ENCODE results near the gene SH3D19. TPM values are rescaled to one million over a fixed set of nuclear protein-coding genes. Genes with fewer than 3 reads are reported as not detected.

The SH3D19 gene
- total RNA-seq, 6 experiments from 2014 or later = 40.2 to 53.8 (median 46.9) TPM

- TF ChIP-seq CTCF (IDR thresholded peaks at IDR 0.05) (no peak), POLR2A (IDR thresholded peaks at IDR 0.05) (no peak)
- 89% methylated on average over 2 of the region's 4 CpGs for whole genome bisulfite sequencing (ENCODE audit: insufficient coverage, low coverage, low lambda C conversion rate, missing lambda C conversion rate)
- intact Hi-C loops (cut with DNase I) = no loop called here
- H3K36me3 ChIP-seq = peaks cover 0 to 1% (median 0%) of the 10 kb centered on the region in 4 donors
- no peak for DNase-seq
- no peak overlapping the region for H3K4me3 ChIP-seq
- ATAC-seq = no peak
- no peaks in the 10 kb centered on the region for H3K4me1 ChIP-seq
- H3K27me3 ChIP-seq = no peaks in the 10 kb centered on the region
- no peak overlapping the region for H3K27ac ChIP-seq
- H3K9me3 ChIP-seq = no peaks in the 10 kb centered on the region
Observed at GRCh38 chr4:151166636-151167035, 158.8 kb downstream of the SH3D19 start.

DNA sequence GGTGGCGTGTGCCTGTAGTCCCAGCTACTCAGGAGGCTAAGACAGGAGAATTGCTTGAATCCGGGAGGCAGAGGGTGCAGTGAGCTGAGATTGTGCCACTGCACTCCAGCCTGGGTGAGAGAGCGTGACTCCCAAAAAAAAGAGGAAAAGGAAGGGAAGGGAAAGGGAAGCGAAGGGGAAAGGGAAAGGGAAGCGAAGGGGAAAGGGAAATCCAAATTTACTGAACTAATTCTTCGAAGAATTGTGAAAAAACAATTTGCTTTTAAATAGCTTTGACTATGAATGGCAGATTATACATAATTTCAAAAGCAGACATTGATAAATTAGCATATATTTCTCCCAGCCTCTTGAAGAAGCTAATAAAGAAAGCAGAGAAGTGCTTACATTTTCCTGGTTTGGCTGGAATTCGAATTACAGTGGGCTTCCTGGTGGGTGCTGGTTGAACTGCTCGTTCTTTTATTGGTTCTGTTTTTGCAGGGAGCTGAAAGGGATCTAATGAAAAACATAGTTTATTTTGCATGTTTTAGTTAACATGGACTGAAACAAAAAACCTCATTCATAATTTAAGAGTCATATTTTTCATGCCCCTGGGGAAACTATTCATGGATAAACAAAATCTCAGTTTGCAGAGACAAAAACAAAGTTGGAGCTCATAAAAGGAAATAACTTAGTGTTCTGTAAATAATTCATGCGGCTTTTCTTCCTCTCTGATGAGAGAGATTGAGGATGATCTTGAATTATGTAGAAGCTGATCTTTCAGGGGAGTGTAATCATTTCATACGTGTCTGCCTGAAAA, 160.0 kb downstream of the SH3D19 start:
- no peak overlapping the region for H3K4me3 ChIP-seq
- no peak overlapping the region for H3K27ac ChIP-seq
- ATAC-seq (no peak), DNase-seq (no peak)
- no peaks in the 10 kb centered on the region for H3K27me3 ChIP-seq
- no peaks in the 10 kb centered on the region for H3K4me1 ChIP-seq
- intact Hi-C loops (cut with DNase I) = no loop called here
- H3K36me3 ChIP-seq = peaks cover 0 to 1% (median 0%) of the 10 kb centered on the region in 4 donors
- WGBS (ENCODE audit: insufficient coverage, low coverage, low lambda C conversion rate, missing lambda C conversion rate) = 78% methylated on average over 8 of the region's 10 CpGs
- H3K9me3 ChIP-seq = no peaks in the 10 kb centered on the region
- TF ChIP-seq CTCF (IDR thresholded peaks at IDR 0.05) (no peak), POLR2A (IDR thresholded peaks at IDR 0.05) (no peak)

- no peak for DNase-seq
- H3K4me3 ChIP-seq = no peak overlapping the region
- H3K4me1 ChIP-seq = no peaks in the 10 kb centered on the region
- WGBS (ENCODE audit: insufficient coverage, low coverage, low lambda C conversion rate, missing lambda C conversion rate) = 100% methylated on average over 1 of the region's 1 CpG
- H3K27ac ChIP-seq = no peak overlapping the region
- TF ChIP-seq CTCF (IDR thresholded peaks at IDR 0.05) (no peak), POLR2A (IDR thresholded peaks at IDR 0.05) (no peak)
- intact Hi-C loops (cut with DNase I) = no loop called here
- no peaks in the 10 kb centered on the region for H3K9me3 ChIP-seq
- no peak for ATAC-seq
- H3K27me3 ChIP-seq = no peaks in the 10 kb centered on the region
- peaks cover 0 to 1% (median 0%) of the 10 kb centered on the region in 4 donors for H3K36me3 ChIP-seq
Observed at GRCh38 chr4:151163855-151164254, 161.6 kb downstream of the SH3D19 start.

DNA sequence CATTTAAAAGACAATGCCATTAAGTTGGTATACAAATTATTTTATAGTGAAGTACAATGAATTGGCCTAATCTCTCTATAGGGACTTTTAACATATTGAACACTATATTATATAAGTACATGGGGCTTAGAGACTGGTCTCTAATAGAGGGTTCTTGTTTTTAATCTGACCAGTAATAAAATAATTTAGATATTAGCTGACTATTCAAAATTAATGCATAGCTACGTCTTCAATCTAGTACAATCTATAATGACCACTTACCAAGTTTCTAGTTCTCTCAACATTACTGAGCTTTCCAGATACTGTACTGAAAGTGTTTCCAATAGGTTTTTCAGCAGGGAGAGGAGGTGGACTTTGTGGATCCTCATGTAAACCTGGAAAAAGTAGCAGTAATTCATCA, 166.4 kb downstream of the SH3D19 start:
- Histone ChIP-seq H3K27ac (no peak overlapping the region), H3K4me3 (no peak overlapping the region), H3K9me3 (no peaks in the 10 kb centered on the region), H3K4me1 (no peaks in the 10 kb centered on the region), H3K27me3 (no peaks in the 10 kb centered on the region), H3K36me3 (peaks cover 0 to 9% (median under 1%) of the 10 kb centered on the region in 4 donors)
- intact Hi-C loops (cut with DNase I) = no loop called here
- 93% methylated on average over 1 of the region's 1 CpG for WGBS (ENCODE audit: insufficient coverage, low coverage, low lambda C conversion rate, missing lambda C conversion rate)
- no peak for TF ChIP-seq POLR2A (IDR thresholded peaks at IDR 0.05)
- no peak for TF ChIP-seq CTCF (IDR thresholded peaks at IDR 0.05)
- ATAC-seq (no peak), DNase-seq (no peak)
